ENCODE measurements around the gene PHETA1. TPM values are rescaled to one million over a fixed set of nuclear protein-coding genes. Genes with fewer than 3 reads are reported as not detected.

PHETA1 gene
- total and polyA plus RNA-seq, 4 experiments from 2014 or later = 0.24 to 6.4 (median 3.1) TPM

DNA sequence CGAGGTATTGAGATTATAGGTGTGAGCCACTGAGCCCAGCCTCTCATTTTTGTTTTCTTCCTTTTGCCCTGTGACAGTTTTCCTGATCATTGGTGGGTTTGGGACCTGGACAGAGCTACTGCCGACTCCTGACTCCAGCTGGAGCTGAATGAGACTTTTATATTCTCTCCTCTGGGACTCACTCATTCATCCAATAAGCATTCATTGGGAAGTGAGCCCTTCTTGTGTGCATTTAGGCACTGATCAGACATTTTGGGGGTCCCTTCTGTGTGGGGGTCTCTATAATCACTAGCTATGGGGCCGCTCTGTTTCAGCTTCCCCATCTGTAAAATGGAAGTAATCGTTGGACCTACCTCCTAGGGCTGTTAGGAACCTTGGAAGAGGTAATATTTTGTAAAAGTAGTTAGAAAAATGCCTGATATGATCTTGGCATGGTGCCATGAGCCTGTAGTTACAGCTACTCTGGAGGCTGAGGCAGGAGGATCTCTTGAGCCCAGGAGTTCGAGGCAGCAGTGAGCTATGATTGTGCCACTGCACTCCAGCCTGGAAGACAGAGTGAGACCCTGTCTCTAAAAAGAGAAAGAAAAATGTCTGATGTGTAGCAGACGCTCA is 44.0 kb upstream of the PHETA1 start:
- H3K4me1 Mint-ChIP-seq = peaks cover 46 to 88% (median 72%) of the 10 kb centered on the region in 4 donors
- H3K27ac ChIP-seq (ENCODE audit: low read depth, low read length) = peak overlapping the region; percentile 97
- ChIA-PET POLR2A (ENCODE audit: partially characterized antibody) (interaction anchor here (15.0 to 22.3 kb wide), 2 partner anchors 12 to 33 kb away, joined by 258 to 683 read pairs; no protein-coding TSS in a partner anchor), CTCF (ENCODE audit: partially characterized antibody) (interaction anchor here (2.6 to 23.0 kb wide), 6 partner anchors 9 to 39 kb away, joined by 11 to 1282 read pairs (median 20); no protein-coding TSS in a partner anchor)
- H3K4me1 ChIP-seq (ENCODE audit: insufficient read depth, low read length) = peaks cover 74% of the 10 kb centered on the region
- peaks cover 6% of the 10 kb centered on the region for H3K36me3 ChIP-seq (ENCODE audit: insufficient read depth, low read length)
- H3K9me3 Mint-ChIP-seq = peaks cover 0 to 4% (median 0%) of the 10 kb centered on the region in 8 donors
- no peaks in the 10 kb centered on the region for H3K27me3 ChIP-seq (ENCODE audit: insufficient read depth, low read length)
- H3K4me3 Mint-ChIP-seq = peak overlapping the region in 5 of 8 donors; percentile 19 to 87 (median 60)
- H3K4me3 ChIP-seq (ENCODE audit: low read length in 2 of 2) = no peak overlapping the region
- H3K36me3 Mint-ChIP-seq = peaks cover 4 to 38% of the 10 kb centered on the region in 2 donors
- H3K9me3 ChIP-seq (ENCODE audit: control insufficient read depth in 1 of 2, low read length in 2 of 2) = no peaks in the 10 kb centered on the region
- intact Hi-C loops (cut with micrococcal nuclease) = no loop called here
- H3K27ac Mint-ChIP-seq = peak overlapping the region; percentile 90 to 98 (median 93)
- no peaks in the 10 kb centered on the region for H3K27me3 Mint-ChIP-seq
- no peak for DNase-seq

GRCh38 chr12:111412007-111412829 is 43.3 kb upstream of the PHETA1 start:
- Histone ChIP-seq H3K36me3 (ENCODE audit: insufficient read depth, low read length) (no peaks in the 10 kb centered on the region), H3K4me1 (ENCODE audit: insufficient read depth, low read length) (peaks cover 81% of the 10 kb centered on the region), H3K27me3 (ENCODE audit: insufficient read depth, low read length) (no peaks in the 10 kb centered on the region), H3K27ac (ENCODE audit: low read depth, low read length) (peak overlapping the region; percentile 97), H3K4me3 (ENCODE audit: low read length in 2 of 2) (no peak overlapping the region), H3K9me3 (ENCODE audit: control insufficient read depth in 1 of 2, low read length in 2 of 2) (no peaks in the 10 kb centered on the region)
- ChIA-PET POLR2A (ENCODE audit: partially characterized antibody) (interaction anchor here (15.0 to 22.3 kb wide), 2 partner anchors 13 to 34 kb away, joined by 258 to 683 read pairs; no protein-coding TSS in a partner anchor), CTCF (ENCODE audit: partially characterized antibody) (interaction anchor here (2.6 to 23.0 kb wide), 6 partner anchors 9 to 39 kb away, joined by 11 to 1282 read pairs (median 20); no protein-coding TSS in a partner anchor)
- no peak for DNase-seq
- peaks cover 0 to 4% (median 0%) of the 10 kb centered on the region in 8 donors for H3K9me3 Mint-ChIP-seq
- H3K4me1 Mint-ChIP-seq = peaks cover 49 to 95% (median 78%) of the 10 kb centered on the region in 4 donors
- H3K36me3 Mint-ChIP-seq = peaks cover 4 to 35% of the 10 kb centered on the region in 2 donors
- peak overlapping the region; percentile 18 to 87 (median 79) for H3K4me3 Mint-ChIP-seq
- H3K27ac Mint-ChIP-seq = peak overlapping the region; percentile 90 to 98 (median 93)
- intact Hi-C loops (cut with micrococcal nuclease) = no loop called here
- no peaks in the 10 kb centered on the region for H3K27me3 Mint-ChIP-seq

GRCh38 chr12:111411185-111411764 is 42.4 kb upstream of the PHETA1 start:
- POLR2A ChIA-PET (ENCODE audit: partially characterized antibody) = interaction anchor here (15.0 to 22.3 kb wide), 2 partner anchors 14 to 35 kb away, joined by 258 to 683 read pairs; no protein-coding TSS in a partner anchor
- Histone ChIP-seq H3K36me3 (ENCODE audit: insufficient read depth, low read length) (no peaks in the 10 kb centered on the region), H3K4me1 (ENCODE audit: insufficient read depth, low read length) (peaks cover 83% of the 10 kb centered on the region), H3K9me3 (ENCODE audit: control insufficient read depth in 1 of 2, low read length in 2 of 2) (no peaks in the 10 kb centered on the region), H3K27me3 (ENCODE audit: insufficient read depth, low read length) (no peaks in the 10 kb centered on the region), H3K27ac (ENCODE audit: low read depth, low read length) (peak overlapping the region; percentile 97), H3K4me3 (ENCODE audit: low read length in 2 of 2) (no peak overlapping the region)
- peaks cover 46 to 95% (median 75%) of the 10 kb centered on the region in 4 donors for H3K4me1 Mint-ChIP-seq
- H3K36me3 Mint-ChIP-seq = peaks cover 0 to 34% of the 10 kb centered on the region in 2 donors
- intact Hi-C loops (cut with micrococcal nuclease) = no loop called here
- CTCF ChIA-PET (ENCODE audit: partially characterized antibody) = interaction anchor here (2.6 to 23.0 kb wide), 6 partner anchors 8 to 40 kb away, joined by 11 to 1282 read pairs (median 20); no protein-coding TSS in a partner anchor
- peak overlapping the region in 5 of 8 donors; percentile 17 to 77 (median 43) for H3K4me3 Mint-ChIP-seq
- no peaks in the 10 kb centered on the region for H3K27me3 Mint-ChIP-seq
- H3K9me3 Mint-ChIP-seq = peaks cover 0 to 4% (median 0%) of the 10 kb centered on the region in 8 donors
- peak in 1 of 5 donors; percentile 60 for DNase-seq
- peak overlapping the region; percentile 60 to 96 (median 84) for H3K27ac Mint-ChIP-seq

GRCh38 chr12:111410431-111411184 is 41.7 kb upstream of the PHETA1 start:
- H3K36me3 Mint-ChIP-seq = peaks cover 0 to 30% of the 10 kb centered on the region in 2 donors
- H3K9me3 Mint-ChIP-seq = peaks cover 0 to 4% (median 0%) of the 10 kb centered on the region in 8 donors
- Histone ChIP-seq H3K36me3 (ENCODE audit: insufficient read depth, low read length) (no peaks in the 10 kb centered on the region), H3K27ac (ENCODE audit: low read depth, low read length) (peak overlapping the region; percentile 97), H3K27me3 (ENCODE audit: insufficient read depth, low read length) (no peaks in the 10 kb centered on the region), H3K9me3 (ENCODE audit: control insufficient read depth in 1 of 2, low read length in 2 of 2) (no peaks in the 10 kb centered on the region), H3K4me3 (ENCODE audit: low read length in 2 of 2) (no peak overlapping the region), H3K4me1 (ENCODE audit: insufficient read depth, low read length) (peaks cover 83% of the 10 kb centered on the region)
- CTCF ChIA-PET (ENCODE audit: partially characterized antibody) = interaction anchor here (2.6 to 23.0 kb wide), 4 partner anchors 14 to 41 kb away, joined by 11 to 1282 read pairs (median 19); no protein-coding TSS in a partner anchor
- DNase-seq = no peak
- POLR2A ChIA-PET (ENCODE audit: partially characterized antibody) = interaction anchor here (15.0 to 22.3 kb wide), 2 partner anchors 15 to 36 kb away, joined by 258 to 683 read pairs; no protein-coding TSS in a partner anchor
- H3K27me3 Mint-ChIP-seq = no peaks in the 10 kb centered on the region
- intact Hi-C loops (cut with micrococcal nuclease) = no loop called here
- peaks cover 44 to 93% (median 72%) of the 10 kb centered on the region in 4 donors for H3K4me1 Mint-ChIP-seq
- H3K27ac Mint-ChIP-seq = peak overlapping the region; percentile 76 to 96 (median 83)
- H3K4me3 Mint-ChIP-seq = peak overlapping the region in 7 of 8 donors; percentile 48 to 77 (median 56)

GRCh38 chr12:111409780-111410430 is 41.0 kb upstream of the PHETA1 start:
- peak in 1 of 5 donors; percentile 74 for DNase-seq
- Histone ChIP-seq H3K27me3 (ENCODE audit: insufficient read depth, low read length) (no peaks in the 10 kb centered on the region), H3K4me1 (ENCODE audit: insufficient read depth, low read length) (peaks cover 82% of the 10 kb centered on the region), H3K4me3 (ENCODE audit: low read length in 2 of 2) (peak overlapping the region in 1 of 2 donors; percentile 90), H3K9me3 (ENCODE audit: control insufficient read depth in 1 of 2, low read length in 2 of 2) (no peaks in the 10 kb centered on the region), H3K36me3 (ENCODE audit: insufficient read depth, low read length) (no peaks in the 10 kb centered on the region), H3K27ac (ENCODE audit: low read depth, low read length) (peak overlapping the region; percentile 97)
- peaks cover 42 to 95% (median 70%) of the 10 kb centered on the region in 4 donors for H3K4me1 Mint-ChIP-seq
- CTCF ChIA-PET (ENCODE audit: partially characterized antibody) = interaction anchor here (1.1 to 23.0 kb wide), 3 partner anchors 14 to 42 kb away, joined by 3 to 1282 read pairs (median 34); no protein-coding TSS in a partner anchor
- peaks cover 0 to 2% (median 0%) of the 10 kb centered on the region in 8 donors for H3K9me3 Mint-ChIP-seq
- H3K27ac Mint-ChIP-seq = peak overlapping the region; percentile 48 to 93 (median 88)
- H3K27me3 Mint-ChIP-seq = no peaks in the 10 kb centered on the region
- peaks cover 0 to 27% of the 10 kb centered on the region in 2 donors for H3K36me3 Mint-ChIP-seq
- POLR2A ChIA-PET (ENCODE audit: partially characterized antibody) = interaction anchor here (15.0 to 22.3 kb wide), 2 partner anchors 15 to 36 kb away, joined by 258 to 683 read pairs; no protein-coding TSS in a partner anchor
- peak overlapping the region; percentile 77 to 96 (median 91) for H3K4me3 Mint-ChIP-seq
- intact Hi-C loops (cut with micrococcal nuclease) = no loop called here
